ENCODE measurements around the gene CPA1. TPM values are rescaled to one million over a fixed set of nuclear protein-coding genes. Genes with fewer than 3 reads are reported as not detected.

Gene CPA1
- 0.41 TPM in 1 of 2 replicates, not detected in the other for total RNA-seq (ENCODE audit: low replicate concordance)
- long read RNA-seq, partial matches to known transcripts, result 1 of 2 reads
- long read RNA-seq, other reads (novel, unspliced or antisense), result 1 of 2 reads

DNA sequence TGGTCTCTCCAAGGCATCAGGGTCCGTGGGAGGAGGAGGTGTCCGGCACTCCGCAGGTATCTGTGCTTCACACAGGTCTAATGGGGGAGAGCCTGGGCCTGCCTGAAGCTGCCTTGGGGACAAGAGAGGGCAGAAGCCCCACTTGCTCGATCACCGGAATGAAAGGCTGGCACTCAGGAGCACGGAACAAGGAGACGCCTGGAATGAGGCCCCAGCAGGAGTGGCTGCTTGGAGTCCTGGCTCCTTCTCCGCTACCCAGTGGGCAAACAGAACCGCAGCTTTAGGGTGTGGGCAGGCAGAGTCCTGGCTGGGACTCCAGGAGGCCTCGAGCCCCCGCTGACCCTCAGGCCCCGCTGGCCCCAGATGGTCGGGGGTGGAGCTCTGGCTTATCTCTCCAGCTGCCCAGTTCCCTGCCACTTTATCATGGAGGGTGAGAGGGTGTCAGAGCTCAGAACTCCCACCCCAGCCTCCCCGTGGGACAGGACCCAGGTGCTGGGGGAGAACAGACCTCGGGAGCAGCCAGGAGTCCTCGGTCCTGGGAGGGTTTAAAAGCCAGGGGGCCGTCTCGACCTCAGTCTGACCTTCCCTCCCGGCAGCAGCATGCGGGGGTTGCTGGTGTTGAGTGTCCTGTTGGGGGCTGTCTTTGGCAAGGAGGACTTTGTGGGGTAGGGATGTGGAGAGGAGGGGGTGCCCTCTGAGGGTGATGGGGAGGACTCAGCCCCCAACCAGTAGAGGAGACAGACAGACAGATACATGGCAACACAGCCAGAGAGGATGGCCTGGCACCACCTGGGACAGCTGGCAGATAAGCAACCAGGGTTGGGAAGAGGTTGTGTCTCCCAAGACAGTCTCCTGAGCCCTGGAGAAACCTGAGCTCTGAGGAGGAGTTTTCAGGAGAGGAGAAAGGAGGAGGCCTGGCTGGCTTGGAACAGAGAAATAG, at the start of gene CPA1:
CPA1 (plus strand) TSS at position 574 of the 940 bp plus-strand sequence; CDS start at position 601, 27 bp downstream.
- H3K4me3 Mint-ChIP-seq, result no peak within 1 kb of the TSS
- no peaks in the 10 kb centered on the region for H3K27me3 Mint-ChIP-seq
- peaks cover 11% of the 10 kb centered on the region for H3K36me3 Mint-ChIP-seq
- peaks cover 9% of the 10 kb centered on the region for H3K9me3 Mint-ChIP-seq
- peaks cover 15% of the 10 kb centered on the region for H3K4me1 Mint-ChIP-seq (ENCODE audit: unreplicated experiment)
- H3K27ac Mint-ChIP-seq, result peak within 1 kb of the TSS; percentile 62
- no peak for TF ChIP-seq CTCF (conservative IDR thresholded peaks at IDR 0.05)
- no peak for DNase-seq (ENCODE audit: extremely low spot score, unreplicated experiment)

GRCh38 chr7:130332259-130333053, 47.8 kb upstream of the CPA1 start:
- peaks cover 25% of the 10 kb centered on the region for H3K4me1 Mint-ChIP-seq (ENCODE audit: unreplicated experiment)

DNA sequence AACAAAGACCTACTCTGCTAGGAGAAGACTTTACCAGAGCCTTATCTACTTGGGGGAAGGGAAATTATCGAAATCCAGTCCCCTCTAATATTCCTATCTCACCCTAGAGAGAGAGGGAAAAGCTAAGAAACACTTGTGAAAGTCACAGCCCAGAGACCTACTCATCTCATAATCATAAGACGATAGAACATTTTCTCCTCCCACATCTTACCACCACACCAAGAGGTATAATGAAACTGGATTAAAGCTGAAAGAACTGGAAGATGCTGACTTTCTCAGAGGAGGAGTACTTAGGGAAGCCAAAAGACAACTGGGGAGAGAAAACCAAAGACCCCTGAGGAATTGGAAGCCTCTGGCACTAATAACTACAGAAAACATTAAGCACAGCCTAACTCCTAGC, 46.5 kb upstream of the CPA1 start:
- no peaks in the 10 kb centered on the region for H3K36me3 Mint-ChIP-seq
- no peaks in the 10 kb centered on the region for H3K27me3 Mint-ChIP-seq
- no peak for TF ChIP-seq CTCF (conservative IDR thresholded peaks at IDR 0.05)
- H3K4me3 Mint-ChIP-seq, result no peak overlapping the region
- no peak overlapping the region for H3K27ac Mint-ChIP-seq
- peaks cover 13% of the 10 kb centered on the region for H3K9me3 Mint-ChIP-seq
- DNase-seq (ENCODE audit: extremely low spot score, unreplicated experiment), result no peak
- H3K4me1 Mint-ChIP-seq (ENCODE audit: unreplicated experiment), result peaks cover 25% of the 10 kb centered on the region

More at GRCh38 chr7:130332259-130333053, 47.8 kb upstream of the CPA1 start:
- H3K27me3 Mint-ChIP-seq, result no peaks in the 10 kb centered on the region
- DNase-seq (ENCODE audit: extremely low spot score, unreplicated experiment), result no peak
- TF ChIP-seq CTCF (conservative IDR thresholded peaks at IDR 0.05), result no peak
- peaks cover 13% of the 10 kb centered on the region for H3K9me3 Mint-ChIP-seq
- H3K36me3 Mint-ChIP-seq, result no peaks in the 10 kb centered on the region
- no peak overlapping the region for H3K4me3 Mint-ChIP-seq
- H3K27ac Mint-ChIP-seq, result no peak overlapping the region

DNA sequence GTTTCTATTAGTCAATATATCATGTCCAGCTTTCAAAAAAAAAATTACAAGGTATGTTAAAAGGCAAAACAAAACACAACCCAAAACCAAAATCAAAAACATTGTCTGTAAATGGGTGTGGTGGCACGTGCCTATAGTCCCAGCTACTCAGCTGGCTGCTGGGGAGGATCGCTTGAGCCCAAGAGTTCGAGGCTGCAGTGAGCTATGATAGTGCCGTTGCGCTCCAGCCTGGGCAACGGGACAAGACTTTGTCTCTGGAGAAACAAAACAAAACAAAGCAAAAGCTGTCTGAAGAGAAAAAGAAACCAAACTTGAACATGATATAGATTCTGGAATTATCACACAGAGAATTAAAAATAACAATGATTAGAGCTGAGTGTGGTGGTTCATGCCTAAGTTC, 46.0 kb upstream of the CPA1 start:
- Mint-ChIP-seq H3K27ac (no peak overlapping the region), H3K4me1 (ENCODE audit: unreplicated experiment) (peaks cover 26% of the 10 kb centered on the region), H3K27me3 (no peaks in the 10 kb centered on the region), H3K4me3 (no peak overlapping the region), H3K36me3 (no peaks in the 10 kb centered on the region), H3K9me3 (peaks cover 13% of the 10 kb centered on the region)
- no peak for DNase-seq (ENCODE audit: extremely low spot score, unreplicated experiment)
- no peak for TF ChIP-seq CTCF (conservative IDR thresholded peaks at IDR 0.05)

DNA sequence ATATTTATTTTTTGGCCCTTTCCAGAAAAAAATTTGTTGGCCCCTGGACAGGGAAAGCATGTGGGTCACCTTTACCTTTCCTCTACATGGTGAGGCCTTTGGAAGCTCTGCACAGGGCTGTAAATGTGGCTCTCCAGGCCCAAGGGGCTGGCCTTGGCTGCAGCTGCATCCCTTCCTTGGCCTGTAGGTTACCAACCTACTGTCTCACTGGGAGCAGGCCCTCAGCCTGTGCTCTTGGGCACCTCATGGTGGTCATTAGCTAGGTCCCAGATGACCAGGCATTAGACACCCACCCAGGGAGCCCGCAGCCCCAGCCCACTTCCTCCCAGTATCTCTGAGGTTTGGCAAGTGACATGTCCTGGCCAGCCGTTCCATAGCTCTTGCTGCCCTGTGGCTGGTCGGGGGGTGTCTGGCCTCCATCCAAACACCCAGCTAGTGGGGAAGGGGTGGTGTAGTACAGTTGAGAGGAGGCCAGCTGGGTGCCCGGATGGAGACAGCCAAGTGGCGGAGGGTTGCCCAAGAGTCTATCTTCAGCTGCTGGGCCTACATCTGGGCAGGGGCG, 42.8 kb upstream of the CPA1 start:
- H3K27me3 Mint-ChIP-seq, result no peaks in the 10 kb centered on the region
- DNase-seq (ENCODE audit: extremely low spot score, unreplicated experiment), result no peak
- H3K4me1 Mint-ChIP-seq (ENCODE audit: unreplicated experiment), result peaks cover 3% of the 10 kb centered on the region
- no peak overlapping the region for H3K27ac Mint-ChIP-seq
- H3K36me3 Mint-ChIP-seq, result no peaks in the 10 kb centered on the region
- TF ChIP-seq CTCF (conservative IDR thresholded peaks at IDR 0.05), result no peak
- H3K4me3 Mint-ChIP-seq, result no peak overlapping the region
- peaks cover 9% of the 10 kb centered on the region for H3K9me3 Mint-ChIP-seq

Measured in type B pancreatic cell (in vitro differentiated cells).